ELF-1 (cell line): ENCODE measurements around the gene TENT4B.
A peak's percentile ranks its signal among the peaks of the same experiment; 100 is the strongest.

Source experiments
- DNase-seq: peaks from one replicate; pipeline ENCODE4 v3.0.0-alpha.2; 2016; ENCODE audit warnings: low read depth, low spot score

TENT4B gene

GRCh38 chr16:50255538-50255937, 102.4 kb downstream of the TENT4B start:
- DNase-seq: no peak

GRCh38 chr16:50256604-50257003, 103.5 kb downstream of the TENT4B start:
- no peak for DNase-seq

GRCh38 chr16:50257876-50258275, 104.8 kb downstream of the TENT4B start:
- no peak for DNase-seq

GRCh38 chr16:50259334-50260205, 106.5 kb downstream of the TENT4B start:
- DNase-seq: peak; percentile 47

- no peak for DNase-seq
Observed at GRCh38 chr16:50260206-50261159, 107.4 kb downstream of the TENT4B start.

- DNase-seq: no peak
Observed at GRCh38 chr16:50261160-50261706, 108.1 kb downstream of the TENT4B start.

GRCh38 chr16:50261707-50262235, 108.7 kb downstream of the TENT4B start:
- no peak for DNase-seq

GRCh38 chr16:50263060-50263909, 110.2 kb downstream of the TENT4B start:
- DNase-seq: no peak

- DNase-seq: no peak
Observed at GRCh38 chr16:50263940-50264929, 111.1 kb downstream of the TENT4B start.

- no peak for DNase-seq
Observed at GRCh38 chr16:50265260-50265659, 112.2 kb downstream of the TENT4B start.

GRCh38 chr16:50265716-50266336, 112.7 kb downstream of the TENT4B start:
- no peak for DNase-seq

GRCh38 chr16:50266337-50267091, 113.4 kb downstream of the TENT4B start, which contains the start of gene ADCY7:
Gene ADCY7 (plus strand): TSS chr16:50266551. CDS start chr16:50288180, 21,629 bp downstream.
- DNase-seq: peak; percentile 63

GRCh38 chr16:50267151-50267631, 114.1 kb downstream of the TENT4B start:
- DNase-seq: no peak

GRCh38 chr16:50267651-50268050, 114.5 kb downstream of the TENT4B start:
- DNase-seq: no peak

- DNase-seq: no peak
Observed at GRCh38 chr16:50268352-50268751, 115.2 kb downstream of the TENT4B start.

GRCh38 chr16:50269061-50269705, 116.1 kb downstream of the TENT4B start:
- no peak for DNase-seq

GRCh38 chr16:50269769-50270509, 116.8 kb downstream of the TENT4B start:
- no peak for DNase-seq
